Choroid plexus epithelial cell (primary cell): Measurements from ENCODE around the gene CPT1C.
"Not testable (repeated sequence)": the region's sequence is repeated elsewhere in the genome, so short reads cannot be mapped to it uniquely, and the experiment has no call there.

Source experiments
- DNase-seq: peaks from one replicate; pipeline ENCODE4 v3.0.0-alpha.2; 2010; ENCODE audit warnings: low read depth
- H3K4me3 ChIP-seq: 2 replicates; pipeline ENCODE4 v1.5.1; 2011; ENCODE audit warnings: low read depth, mild to moderate bottlenecking, control low read depth, low read length, moderate library complexity
- TF ChIP-seq, protein P1 (sequence below): conservative IDR thresholded peaks from 2 replicates; pipeline ENCODE4 v1.5.1; 2011; ENCODE audit warnings: low read depth, mild to moderate bottlenecking, control low read depth, inconsistent platforms, low read length, moderate library complexity

Gene CPT1C

DNA sequence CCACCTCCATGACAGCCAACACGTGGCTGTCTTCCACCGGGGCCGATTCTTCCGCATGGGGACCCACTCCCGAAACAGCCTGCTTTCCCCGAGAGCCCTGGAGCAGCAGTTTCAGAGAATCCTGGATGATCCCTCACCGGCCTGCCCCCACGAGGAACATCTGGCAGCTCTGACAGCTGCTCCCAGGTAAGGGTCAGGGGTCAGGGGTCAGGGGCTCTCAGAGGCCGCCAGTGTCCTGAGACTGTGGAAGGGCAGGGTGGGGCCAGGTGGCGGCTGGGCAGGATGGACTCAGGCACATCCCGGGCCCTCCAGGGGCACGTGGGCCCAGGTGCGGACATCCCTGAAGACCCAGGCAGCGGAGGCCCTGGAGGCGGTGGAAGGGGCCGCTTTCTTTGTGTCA lies 15.0 kb downstream of the CPT1C start:
- TF ChIP-seq, protein P1, sequence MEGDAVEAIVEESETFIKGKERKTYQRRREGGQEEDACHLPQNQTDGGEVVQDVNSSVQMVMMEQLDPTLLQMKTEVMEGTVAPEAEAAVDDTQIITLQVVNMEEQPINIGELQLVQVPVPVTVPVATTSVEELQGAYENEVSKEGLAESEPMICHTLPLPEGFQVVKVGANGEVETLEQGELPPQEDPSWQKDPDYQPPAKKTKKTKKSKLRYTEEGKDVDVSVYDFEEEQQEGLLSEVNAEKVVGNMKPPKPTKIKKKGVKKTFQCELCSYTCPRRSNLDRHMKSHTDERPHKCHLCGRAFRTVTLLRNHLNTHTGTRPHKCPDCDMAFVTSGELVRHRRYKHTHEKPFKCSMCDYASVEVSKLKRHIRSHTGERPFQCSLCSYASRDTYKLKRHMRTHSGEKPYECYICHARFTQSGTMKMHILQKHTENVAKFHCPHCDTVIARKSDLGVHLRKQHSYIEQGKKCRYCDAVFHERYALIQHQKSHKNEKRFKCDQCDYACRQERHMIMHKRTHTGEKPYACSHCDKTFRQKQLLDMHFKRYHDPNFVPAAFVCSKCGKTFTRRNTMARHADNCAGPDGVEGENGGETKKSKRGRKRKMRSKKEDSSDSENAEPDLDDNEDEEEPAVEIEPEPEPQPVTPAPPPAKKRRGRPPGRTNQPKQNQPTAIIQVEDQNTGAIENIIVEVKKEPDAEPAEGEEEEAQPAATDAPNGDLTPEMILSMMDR: no peak
- H3K4me3 ChIP-seq: no peak overlapping the region
- DNase-seq: no peak

DNA sequence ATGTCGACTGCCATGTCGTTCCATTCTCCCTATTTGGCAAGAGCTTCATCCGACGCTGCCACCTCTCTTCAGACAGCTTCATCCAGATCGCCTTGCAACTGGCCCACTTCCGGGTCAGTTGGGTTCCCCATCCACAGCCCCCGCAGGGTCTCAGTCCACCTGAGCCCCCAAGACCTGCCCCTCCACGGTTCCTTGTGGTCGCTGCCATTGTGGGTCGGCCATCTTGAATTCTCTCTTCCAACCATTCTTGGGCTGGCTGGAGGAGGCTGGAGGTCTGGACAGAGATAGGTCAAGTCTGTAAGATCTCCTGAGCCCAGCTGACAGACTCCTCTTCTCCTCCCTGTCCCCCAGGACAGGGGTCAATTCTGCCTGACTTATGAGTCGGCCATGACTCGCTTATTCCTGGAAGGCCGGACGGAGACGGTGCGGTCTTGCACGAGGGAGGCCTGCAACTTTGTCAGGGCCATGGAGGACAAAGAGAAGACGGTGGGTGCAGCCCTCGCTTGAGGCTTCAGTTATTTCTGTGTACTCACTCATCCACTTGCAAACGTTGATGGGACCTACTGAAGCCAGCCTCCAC lies 19.5 kb downstream of the CPT1C start:
- no peak overlapping the region for H3K4me3 ChIP-seq
- TF ChIP-seq, protein P1: no peak
- peak; percentile 48 for DNase-seq

DNA sequence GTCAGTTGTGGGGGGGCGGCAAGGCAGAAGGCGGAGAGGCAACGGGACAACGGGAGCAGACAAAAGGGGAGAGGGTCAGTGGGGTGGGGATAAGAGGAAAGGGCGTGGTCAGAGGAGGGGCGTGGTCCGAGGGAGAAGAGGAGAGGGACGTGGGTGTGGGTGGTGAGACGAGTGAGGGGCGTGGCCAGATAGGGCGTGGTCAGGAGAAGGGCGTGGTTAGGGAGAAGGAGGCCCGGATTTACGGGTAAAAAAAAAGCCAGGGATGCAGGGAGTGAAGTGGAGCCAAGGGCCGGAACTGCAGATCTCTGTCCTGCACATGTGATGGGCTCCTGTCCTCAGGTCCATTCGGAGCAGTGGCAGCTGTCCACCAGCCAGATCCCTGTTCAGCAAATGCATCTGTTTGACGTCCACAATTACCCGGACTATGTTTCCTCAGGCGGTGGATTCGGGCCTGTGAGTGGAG lies 21.5 kb downstream of the CPT1C start:
- no peak overlapping the region for H3K4me3 ChIP-seq
- TF ChIP-seq, protein P1: no peak
- peak; percentile 19 for DNase-seq

GRCh38 chr19:49713236-49713845 lies 22.4 kb downstream of the CPT1C start:
- TF ChIP-seq, protein P1: no peak
- no peak overlapping the region for H3K4me3 ChIP-seq
- no peak for DNase-seq

GRCh38 chr19:49716154-49716553 lies 25.2 kb downstream of the CPT1C start:
- no peak for DNase-seq
- H3K4me3 ChIP-seq: no peak overlapping the region
- TF ChIP-seq, protein P1: no peak

GRCh38 chr19:49718511-49718910 lies 27.6 kb downstream of the CPT1C start:
- H3K4me3 ChIP-seq: no peak overlapping the region
- TF ChIP-seq, protein P1: no peak
- DNase-seq: peak; percentile 93

DNA sequence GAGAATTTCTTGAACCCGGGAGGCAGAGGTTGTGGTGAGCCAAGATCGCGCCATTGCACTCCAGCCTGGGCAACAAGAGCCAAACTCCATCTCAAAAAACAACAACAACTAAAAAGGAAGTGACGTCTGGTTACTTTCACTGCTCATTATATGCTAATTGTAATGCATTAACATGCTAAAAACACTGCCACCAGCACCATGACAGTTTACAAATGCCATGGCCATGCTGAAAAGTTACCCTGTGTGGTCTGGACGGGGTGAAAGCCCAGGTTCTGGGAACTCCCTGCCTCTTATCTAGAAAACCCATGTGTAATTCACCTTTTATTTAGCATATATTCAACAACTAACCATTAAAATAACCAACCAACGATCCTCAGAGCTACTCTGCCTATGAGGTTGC lies 28.1 kb downstream of the CPT1C start:
- TF ChIP-seq, protein P1: no peak
- no peak overlapping the region for H3K4me3 ChIP-seq
- no peak for DNase-seq

DNA sequence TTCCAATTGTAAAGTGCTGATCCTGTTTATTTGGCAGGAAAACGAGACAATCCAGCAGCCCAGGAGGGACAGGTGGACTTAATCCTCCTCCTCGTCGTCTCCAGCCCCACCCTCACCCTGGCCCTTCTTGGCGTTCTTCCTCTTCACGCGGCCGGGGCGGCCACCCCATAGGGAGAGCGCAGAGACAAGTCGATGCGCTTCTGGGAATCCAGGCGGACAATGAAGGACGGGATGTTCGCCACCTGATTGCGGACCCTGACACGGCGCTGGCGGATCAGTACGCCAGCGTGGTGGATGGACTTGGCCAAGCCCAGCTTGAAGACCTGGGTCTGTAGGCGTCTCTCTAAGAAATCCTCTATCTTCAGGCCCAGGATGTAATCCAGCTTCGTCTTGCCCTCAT lies 28.5 kb downstream of the CPT1C start:
- DNase-seq: not testable (repeated sequence)

More for the DNA sequence above, 28.5 kb downstream of the CPT1C start:
- not testable (repeated sequence) for H3K4me3 ChIP-seq
